Body of pancreas (tissue), 4 donors: Measurements from ENCODE around the gene NUP210L. TPM values are rescaled to one million over a fixed set of nuclear protein-coding genes. Genes with fewer than 3 reads are reported as not detected.

Experiments
- ATAC-seq: fragments of 150-250 bp; one replicate; pipeline ENCODE4 v1.9.1; 2016
- DNase-seq, 4 donors: peaks; one replicate each; pipeline ENCODE4 v3.0.0-alpha.2; 2019
- H3K27ac ChIP-seq, 4 donors: fragments of 200-600 bp; sonication (generic); 1 replicate in 3 of 4; 2 replicates in 1 of 4; pipeline versions ENCODE4 v1.5.1 to v1.6.1; 2016 to 2019; ENCODE audit warnings: mild to moderate bottlenecking in 1 of 4, mixed read lengths in 1 of 4, moderate library complexity in 1 of 4
- H3K27me3 ChIP-seq, 2 donors: fragments of 200-600 bp; sonication (generic); one replicate each; pipeline ENCODE4 v1.6.0; 2016; ENCODE audit warnings: mild to moderate bottlenecking in 1 of 2
- H3K36me3 ChIP-seq, 2 donors: fragments of 200-600 bp; sonication (generic); replicated peaks in 1 of 2; 2 replicates each; pipeline ENCODE4 v1.5.1; 2016; ENCODE audit warnings: low read depth in 2 of 2; ENCODE audit not compliant: insufficient read depth in 1 of 2
- H3K4me1 ChIP-seq: fragments of 200-600 bp; sonication (generic); one replicate; pipeline ENCODE4 v1.6.0; 2016
- H3K4me3 ChIP-seq, 2 donors: fragments of 200-600 bp; sonication (generic); 1 replicate in 1 of 2; 2 replicates in 1 of 2; pipeline ENCODE4 v1.5.1; 2016 to 2019
- H3K9me3 ChIP-seq, 3 donors: fragments of 200-600 bp; sonication (generic); 1 replicate in 2 of 3; 2 replicates in 1 of 3; pipeline ENCODE4 v1.5.1; 2016
- POLR2A ChIP-seq, 3 donors: fragments of 450-650 bp; IDR thresholded peaks; one replicate each; pipeline ENCODE4 v1.6.1; 2016; ENCODE audit warnings: antibody characterized with exemption in 3 of 3, mild to moderate bottlenecking in 2 of 3
- WGBS, 2 donors: methylation state at CpG; one replicate each; pipeline ENCODE4 v1.1.5; 2017; 5-methylcytosine and 5-hydroxymethylcytosine counted together
- intact Hi-C: fragments of 100-400 bp; cut with DNase I; formaldehyde crosslinking; loops from one replicate; pipeline ENCODE4 v1.15.1; 2023
- total RNA-seq, 2 donors: library from RNA; depleted of rRNA; stranded (reverse); fragments of >200 nt; gene quantifications; one replicate each; pipeline ENCODE4 v1.1.0, GENCODE V29; 2016
- TF ChIP-seq, protein P1 (sequence below), 7 experiments: fragments of 450-650 bp in 4 of 7; fragments of 200-600 bp in 3 of 7; sonication (generic) in 3 of 7; IDR thresholded peaks; one replicate each; pipeline ENCODE4 v1.5.1; 2016 to 2019; ENCODE audit warnings: antibody characterized with exemption in 7 of 7

The NUP210L gene
- total RNA-seq: not detected

DNA sequence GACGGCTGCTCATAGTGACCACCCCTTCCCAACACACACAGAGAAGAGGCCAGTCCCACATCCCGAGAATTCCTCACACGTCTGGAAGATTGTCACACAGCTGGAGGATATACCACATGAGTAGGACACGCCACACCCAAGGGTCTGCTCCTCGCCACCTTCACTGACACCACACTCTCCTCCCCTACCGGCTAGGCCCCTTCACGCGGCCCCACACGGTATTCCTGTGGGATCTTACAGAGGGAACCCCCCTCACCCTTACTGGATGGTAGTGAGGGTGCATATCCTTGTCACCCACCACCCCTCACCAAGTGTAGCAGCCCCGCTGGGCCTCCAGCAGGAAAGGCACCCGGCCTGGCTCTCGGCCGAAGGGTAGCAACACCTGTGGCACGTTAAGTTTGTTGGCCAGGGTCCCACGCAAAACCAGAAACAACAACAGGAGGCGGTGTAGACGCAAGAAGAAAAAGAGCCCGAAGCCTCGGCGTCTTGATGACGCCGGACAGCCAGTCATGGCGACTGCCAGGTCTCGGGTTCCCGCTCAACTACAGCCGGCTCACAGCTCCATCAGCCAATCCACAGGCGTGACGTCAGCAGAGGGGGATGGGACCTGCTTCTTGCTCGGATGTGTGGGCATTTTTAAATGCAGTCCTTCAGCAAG lies at the start of gene NUP210L:
TSS of gene NUP210L (minus strand) at position 540 of the 658 bp plus-strand sequence.
- DNase-seq (peak; percentile 43 to 81 (median 78)), ATAC-seq (peak; percentile 85)
- no peaks in the 10 kb centered on the region for H3K9me3 ChIP-seq
- H3K36me3 ChIP-seq: peaks cover 0 to 2% of the 10 kb centered on the region in 2 donors
- H3K4me3 ChIP-seq: no peak within 1 kb of the TSS
- H3K4me1 ChIP-seq: peaks cover 15% of the 10 kb centered on the region
- intact Hi-C loops: no loop called here
- H3K27me3 ChIP-seq: no peaks in the 10 kb centered on the region
- 65 to 68% methylated on average over 29 of the region's 29 CpGs for WGBS, 2 donors
- TF ChIP-seq, protein P1, sequence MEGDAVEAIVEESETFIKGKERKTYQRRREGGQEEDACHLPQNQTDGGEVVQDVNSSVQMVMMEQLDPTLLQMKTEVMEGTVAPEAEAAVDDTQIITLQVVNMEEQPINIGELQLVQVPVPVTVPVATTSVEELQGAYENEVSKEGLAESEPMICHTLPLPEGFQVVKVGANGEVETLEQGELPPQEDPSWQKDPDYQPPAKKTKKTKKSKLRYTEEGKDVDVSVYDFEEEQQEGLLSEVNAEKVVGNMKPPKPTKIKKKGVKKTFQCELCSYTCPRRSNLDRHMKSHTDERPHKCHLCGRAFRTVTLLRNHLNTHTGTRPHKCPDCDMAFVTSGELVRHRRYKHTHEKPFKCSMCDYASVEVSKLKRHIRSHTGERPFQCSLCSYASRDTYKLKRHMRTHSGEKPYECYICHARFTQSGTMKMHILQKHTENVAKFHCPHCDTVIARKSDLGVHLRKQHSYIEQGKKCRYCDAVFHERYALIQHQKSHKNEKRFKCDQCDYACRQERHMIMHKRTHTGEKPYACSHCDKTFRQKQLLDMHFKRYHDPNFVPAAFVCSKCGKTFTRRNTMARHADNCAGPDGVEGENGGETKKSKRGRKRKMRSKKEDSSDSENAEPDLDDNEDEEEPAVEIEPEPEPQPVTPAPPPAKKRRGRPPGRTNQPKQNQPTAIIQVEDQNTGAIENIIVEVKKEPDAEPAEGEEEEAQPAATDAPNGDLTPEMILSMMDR (IDR thresholded peaks at IDR 0.05): no peak
- TF ChIP-seq POLR2A (IDR thresholded peaks at IDR 0.05): peak in 1 of 3 donors; percentile 22
- H3K27ac ChIP-seq: peak within 1 kb of the TSS in 3 of 4 donors; percentile 30 to 68 (median 46)

DNA sequence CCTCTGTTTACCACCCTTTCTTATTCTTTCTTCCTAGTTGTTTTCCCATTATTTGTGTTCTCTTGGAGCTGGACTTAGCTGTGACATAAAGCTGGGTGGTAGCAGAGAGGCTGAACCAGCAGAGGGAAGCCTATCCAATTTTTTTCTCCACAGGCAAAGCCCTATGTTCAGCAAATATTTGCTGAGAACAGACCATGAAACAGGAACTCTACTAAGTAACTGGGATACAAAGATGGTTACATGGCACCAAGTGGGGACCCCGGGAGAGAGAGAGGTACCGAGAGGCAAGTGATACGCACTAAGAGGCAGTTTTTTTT lies 44.6 kb upstream of the NUP210L start:
- 80 to 90% methylated on average over 3 of the region's 3 CpGs for WGBS, 2 donors
- no peak overlapping the region for H3K4me3 ChIP-seq
- ATAC-seq: no peak
- peak overlapping the region in 2 of 4 donors; percentile 48 to 51 for H3K27ac ChIP-seq
- intact Hi-C loops: no loop called here
- DNase-seq: no peak
- H3K36me3 ChIP-seq: no peaks in the 10 kb centered on the region
- TF ChIP-seq, protein P1 (IDR thresholded peaks at IDR 0.05): peak in 1 of 7 experiments; percentile 3
- TF ChIP-seq POLR2A (IDR thresholded peaks at IDR 0.05): no peak
- peaks cover 31% of the 10 kb centered on the region for H3K4me1 ChIP-seq
- H3K27me3 ChIP-seq: no peaks in the 10 kb centered on the region
- no peaks in the 10 kb centered on the region for H3K9me3 ChIP-seq

DNA sequence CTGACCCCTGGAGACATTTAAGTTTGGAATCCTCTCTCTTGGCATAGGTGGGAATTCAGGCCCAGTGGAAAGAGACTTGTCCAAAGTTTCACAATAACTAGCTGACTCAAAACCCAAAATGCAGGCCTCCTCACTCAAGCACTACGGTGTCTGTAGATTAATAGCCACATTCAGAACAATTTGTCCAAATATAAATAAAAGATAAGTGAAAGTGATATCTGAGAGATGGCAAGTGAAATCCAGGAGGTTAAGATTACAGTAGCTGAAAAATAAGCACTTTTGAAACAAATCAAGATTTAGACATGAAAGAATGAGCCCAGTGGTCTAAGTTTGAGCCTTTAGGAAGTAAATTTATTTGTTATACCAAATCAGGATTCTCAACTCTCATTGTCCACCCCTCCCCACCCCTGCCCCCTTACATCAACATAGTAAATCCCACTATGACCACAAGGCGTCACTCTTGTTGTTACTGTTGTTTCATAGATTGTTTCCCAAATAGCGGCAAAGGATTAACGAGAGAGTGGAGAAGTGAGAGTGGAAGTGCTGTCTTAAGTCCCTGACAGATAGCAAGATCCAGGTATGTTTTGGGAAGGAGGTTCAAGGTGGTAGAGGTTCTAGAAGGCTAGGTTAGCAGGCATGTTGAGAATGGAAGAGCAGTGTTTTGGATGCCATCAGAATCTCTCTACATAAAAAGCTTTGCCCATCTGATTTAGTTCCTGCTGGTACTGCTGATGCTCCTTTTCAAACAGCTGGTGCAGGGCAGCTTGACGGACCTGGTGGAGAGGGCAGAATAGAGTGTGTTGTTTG lies 44.1 kb upstream of the NUP210L start:
- H3K4me1 ChIP-seq: peaks cover 36% of the 10 kb centered on the region
- intact Hi-C loops: no loop called here
- peak overlapping the region in 2 of 4 donors; percentile 48 to 51 for H3K27ac ChIP-seq
- TF ChIP-seq, protein P1 (IDR thresholded peaks at IDR 0.05): peak in 6 of 7 experiments; percentile 38 to 56 (median 50)
- TF ChIP-seq POLR2A (IDR thresholded peaks at IDR 0.05): no peak
- WGBS, 2 donors: 3% methylated on average over 5 of the region's 5 CpGs
- DNase-seq (peak; percentile 35 to 71 (median 48)), ATAC-seq (peak; percentile 58)
- no peaks in the 10 kb centered on the region for H3K36me3 ChIP-seq
- no peak overlapping the region for H3K4me3 ChIP-seq
- H3K27me3 ChIP-seq: no peaks in the 10 kb centered on the region
- H3K9me3 ChIP-seq: no peaks in the 10 kb centered on the region

DNA sequence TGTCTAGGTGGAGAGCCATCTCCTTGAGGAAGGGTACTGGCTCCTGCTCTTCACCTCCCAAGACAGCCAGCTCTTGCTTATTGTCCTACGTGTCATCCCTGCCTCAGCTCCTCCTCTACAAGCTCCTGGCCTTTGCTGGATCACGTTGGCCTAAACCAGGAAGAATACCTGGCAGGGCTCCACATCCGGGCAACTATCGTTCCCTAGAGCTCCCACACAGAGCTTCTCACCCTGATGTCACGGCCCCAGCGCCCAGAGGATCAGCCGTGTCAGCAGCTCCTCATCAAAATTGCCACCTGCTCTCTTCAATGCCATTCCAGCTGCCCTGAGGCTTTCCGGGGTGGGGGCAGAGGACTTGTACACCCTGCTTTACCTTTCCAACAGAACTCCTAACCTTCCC lies 38.9 kb upstream of the NUP210L start:
- WGBS, 2 donors: 23 to 35% methylated on average over 6 to 8 of the region's 8 CpGs
- peaks cover 51% of the 10 kb centered on the region for H3K4me1 ChIP-seq
- DNase-seq: peak; percentile 88 to 91 (median 88)

More for the DNA sequence above, 38.9 kb upstream of the NUP210L start:
- Histone ChIP-seq H3K4me3 (no peak overlapping the region), H3K9me3 (no peaks in the 10 kb centered on the region), H3K27ac (peak overlapping the region; percentile 22 to 68 (median 55)), H3K36me3 (no peaks in the 10 kb centered on the region), H3K27me3 (no peaks in the 10 kb centered on the region)
- intact Hi-C loops: no loop called here
- TF ChIP-seq POLR2A (IDR thresholded peaks at IDR 0.05): peak in 2 of 3 donors; percentile 47 to 60
- TF ChIP-seq, protein P1 (IDR thresholded peaks at IDR 0.05): no peak
- ATAC-seq: peak; percentile 78
